MCF 10A (cell line): Measurements from ENCODE around the gene CLPTM1. TPM values are rescaled to one million over a fixed set of nuclear protein-coding genes. Genes with fewer than 3 reads are reported as not detected.

Experiments
- Bru-seq: library from RNA; stranded (reverse); fragments of 400-500 nt; gene quantifications from one replicate; lab custom pipeline; 2021; lab: Mats Ljungman, UMichigan
- BruChase-seq, 2 experiments: library from RNA; stranded (reverse); fragments of 400-500 nt; gene quantifications; one replicate each; lab custom pipeline; 2021; lab: Mats Ljungman, UMichigan
- BruUV-seq: library from RNA; stranded (reverse); fragments of 400-500 nt; replicated peaks from 2 replicates; lab custom pipeline; 2021; lab: Mats Ljungman, UMichigan
- CTCF ChIA-PET: fragments of 300-600 bp; sonication (Branson Sonifier 250); formaldehyde crosslinking; extraction: SDS; loops from one replicate; lab custom pipeline; 2021; ENCODE audit warnings: antibody characterized with exemption, inconsistent platforms; lab: Yijun Ruan, JAX
- POLR2A ChIA-PET: fragments of 300-600, 350-650 bp; sonication (Branson Sonifier 250); formaldehyde crosslinking; extraction: SDS; loops from one replicate; lab custom pipeline; 2020; ENCODE audit warnings: antibody characterized with exemption, inconsistent platforms; lab: Yijun Ruan, JAX
- DNase-seq: peaks from one replicate; pipeline ENCODE4 v3.0.0-alpha.2; 2018; ENCODE audit not compliant: unreplicated experiment
- H3K27ac Mint-ChIP-seq: one replicate; pipeline ENCODE4 v1.8.0; 2022; ENCODE audit warnings: mild to moderate bottlenecking, low read depth, mixed read lengths; ENCODE audit not compliant: unreplicated experiment
- H3K27me3 Mint-ChIP-seq: one replicate; pipeline ENCODE4 v1.8.0; 2022; ENCODE audit warnings: mixed read lengths; ENCODE audit not compliant: insufficient read depth, unreplicated experiment
- H3K36me3 Mint-ChIP-seq: one replicate; pipeline ENCODE4 v1.8.0; 2022; ENCODE audit warnings: mild to moderate bottlenecking, moderate library complexity, mixed read lengths; ENCODE audit not compliant: insufficient read depth, unreplicated experiment
- H3K4me1 Mint-ChIP-seq: one replicate; pipeline ENCODE4 v1.8.0; 2022; ENCODE audit warnings: mixed read lengths; ENCODE audit not compliant: insufficient read depth, unreplicated experiment
- H3K4me3 Mint-ChIP-seq: one replicate; pipeline ENCODE4 v1.8.0; 2022; ENCODE audit warnings: mild to moderate bottlenecking, moderate library complexity, mixed read lengths; ENCODE audit not compliant: unreplicated experiment
- H3K9me3 Mint-ChIP-seq: one replicate; pipeline ENCODE4 v1.8.0; 2022; ENCODE audit warnings: mixed read lengths; ENCODE audit not compliant: unreplicated experiment
- intact Hi-C: fragments of 100-400 bp; cut with micrococcal nuclease; formaldehyde crosslinking; loops from 2 replicates; pipeline ENCODE4 v1.14.1; 2022
- long read RNA-seq: library from polyadenylated mRNA; stranded (forward); transcript quantifications from one replicate; pipeline ENCODE4 v2.0.0, GENCODE V29; 2022
- total RNA-seq: library from RNA; stranded (reverse); gene quantifications from 2 replicates; pipeline ENCODE4 v1.2.3, GENCODE V29; 2022
- TF ChIP-seq, protein P1 (sequence below): fragments of 200-600 bp; IDR thresholded peaks from one replicate; pipeline ENCODE4 v1.8.0; 2022; ENCODE audit warnings: antibody characterized with exemption, mild to moderate bottlenecking; ENCODE audit not compliant: unreplicated experiment

CLPTM1 gene, protein sequence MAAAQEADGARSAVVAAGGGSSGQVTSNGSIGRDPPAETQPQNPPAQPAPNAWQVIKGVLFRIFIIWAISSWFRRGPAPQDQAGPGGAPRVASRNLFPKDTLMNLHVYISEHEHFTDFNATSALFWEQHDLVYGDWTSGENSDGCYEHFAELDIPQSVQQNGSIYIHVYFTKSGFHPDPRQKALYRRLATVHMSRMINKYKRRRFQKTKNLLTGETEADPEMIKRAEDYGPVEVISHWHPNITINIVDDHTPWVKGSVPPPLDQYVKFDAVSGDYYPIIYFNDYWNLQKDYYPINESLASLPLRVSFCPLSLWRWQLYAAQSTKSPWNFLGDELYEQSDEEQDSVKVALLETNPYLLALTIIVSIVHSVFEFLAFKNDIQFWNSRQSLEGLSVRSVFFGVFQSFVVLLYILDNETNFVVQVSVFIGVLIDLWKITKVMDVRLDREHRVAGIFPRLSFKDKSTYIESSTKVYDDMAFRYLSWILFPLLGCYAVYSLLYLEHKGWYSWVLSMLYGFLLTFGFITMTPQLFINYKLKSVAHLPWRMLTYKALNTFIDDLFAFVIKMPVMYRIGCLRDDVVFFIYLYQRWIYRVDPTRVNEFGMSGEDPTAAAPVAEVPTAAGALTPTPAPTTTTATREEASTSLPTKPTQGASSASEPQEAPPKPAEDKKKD
- total RNA-seq (91.3 and 101 TPM in 2 replicates), Bru-seq, nascent RNA (percentile 61 among the genes with signal in this experiment), BruChase-seq, experiment 1, labeled RNA remaining after a 6-hour chase (percentile 74 among the genes with signal in this experiment), BruChase-seq, experiment 2, labeled RNA remaining after a 2-hour chase (percentile 60 among the genes with signal in this experiment)
- long read RNA-seq, transcript CLPTM1-201 (14 exons, 2,604 nt): major isoform, 50 of 53 reads
- long read RNA-seq, partial matches to known transcripts: 2 of 53 reads
- long read RNA-seq, other reads (novel, unspliced or antisense): 1 of 53 reads

DNA sequence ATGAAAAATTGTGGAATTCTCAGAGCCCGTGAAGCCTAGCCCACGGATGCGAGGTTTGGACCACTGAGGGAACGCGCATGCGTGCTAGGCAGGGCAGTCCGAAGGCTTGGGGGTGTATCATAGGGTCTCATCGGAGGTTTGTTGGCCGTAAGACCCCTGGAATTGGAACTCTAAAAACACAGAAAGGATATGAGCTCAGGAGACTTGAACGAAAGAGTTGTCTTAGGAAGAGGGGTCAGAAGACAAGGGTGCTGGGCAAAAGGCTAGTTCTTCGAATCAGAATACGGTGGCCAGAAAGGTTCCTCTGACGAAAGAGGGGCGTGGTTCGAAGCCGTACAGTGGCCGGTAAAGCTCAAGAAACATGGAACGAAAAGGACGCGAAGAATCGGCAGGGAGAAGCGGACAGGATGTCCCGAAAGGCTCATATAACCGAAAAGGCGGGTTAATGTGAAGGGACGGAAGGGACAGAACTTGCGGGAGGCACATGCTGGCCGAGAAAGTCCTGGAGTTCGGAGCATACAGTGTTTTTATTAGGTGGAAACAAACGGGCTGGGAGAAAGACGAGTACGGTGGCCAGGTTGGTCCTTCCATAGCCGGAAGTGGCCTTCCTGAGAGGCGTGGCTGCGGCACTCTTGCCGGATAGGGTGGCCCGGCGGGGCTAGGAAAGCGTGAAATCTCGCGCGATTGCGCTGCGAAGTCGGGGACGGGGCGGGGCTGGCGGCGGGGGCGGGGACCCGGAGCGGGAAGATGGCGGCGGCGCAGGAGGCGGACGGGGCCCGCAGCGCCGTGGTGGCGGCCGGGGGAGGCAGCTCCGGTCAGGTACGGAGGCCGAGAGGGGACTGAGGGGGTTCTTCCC, at the start of gene CLPTM1:
TSS of gene CLPTM1 (plus strand) at position 732 of the 856 bp plus-strand sequence. CDS start at position 748, 16 bp downstream.
- H3K4me3 Mint-ChIP-seq: peak within 1 kb of the TSS; percentile 89
- H3K27me3 Mint-ChIP-seq: no peaks in the 10 kb centered on the region
- peaks cover 14% of the 10 kb centered on the region for H3K36me3 Mint-ChIP-seq
- no peaks in the 10 kb centered on the region for H3K9me3 Mint-ChIP-seq
- TSS peak; percentile 91 for BruUV-seq
- H3K27ac Mint-ChIP-seq: peak within 1 kb of the TSS; percentile 96
- CTCF ChIA-PET: interaction anchor here (0.6 to 1.0 kb wide), 8 partner anchors 14 to 1261 kb away, joined by 3 to 5 read pairs (median 4); no protein-coding TSS in a partner anchor
- POLR2A ChIA-PET: interaction anchor here (0.6 to 2.8 kb wide), 29 partner anchors 9 to 787 kb away, joined by 3 to 16 read pairs (median 3); partner anchors contain the start of genes APOC2, BLOC1S3, CLASRP and ERCC1
- H3K4me1 Mint-ChIP-seq: peaks cover 29% of the 10 kb centered on the region
- peak; percentile 97 for DNase-seq
- TF ChIP-seq, protein P1, sequence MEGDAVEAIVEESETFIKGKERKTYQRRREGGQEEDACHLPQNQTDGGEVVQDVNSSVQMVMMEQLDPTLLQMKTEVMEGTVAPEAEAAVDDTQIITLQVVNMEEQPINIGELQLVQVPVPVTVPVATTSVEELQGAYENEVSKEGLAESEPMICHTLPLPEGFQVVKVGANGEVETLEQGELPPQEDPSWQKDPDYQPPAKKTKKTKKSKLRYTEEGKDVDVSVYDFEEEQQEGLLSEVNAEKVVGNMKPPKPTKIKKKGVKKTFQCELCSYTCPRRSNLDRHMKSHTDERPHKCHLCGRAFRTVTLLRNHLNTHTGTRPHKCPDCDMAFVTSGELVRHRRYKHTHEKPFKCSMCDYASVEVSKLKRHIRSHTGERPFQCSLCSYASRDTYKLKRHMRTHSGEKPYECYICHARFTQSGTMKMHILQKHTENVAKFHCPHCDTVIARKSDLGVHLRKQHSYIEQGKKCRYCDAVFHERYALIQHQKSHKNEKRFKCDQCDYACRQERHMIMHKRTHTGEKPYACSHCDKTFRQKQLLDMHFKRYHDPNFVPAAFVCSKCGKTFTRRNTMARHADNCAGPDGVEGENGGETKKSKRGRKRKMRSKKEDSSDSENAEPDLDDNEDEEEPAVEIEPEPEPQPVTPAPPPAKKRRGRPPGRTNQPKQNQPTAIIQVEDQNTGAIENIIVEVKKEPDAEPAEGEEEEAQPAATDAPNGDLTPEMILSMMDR: no peak
- intact Hi-C loops: loop anchor here (5.0 kb wide), 1 partner anchor 108 kb away; the partner anchor contains the start of gene NECTIN2

DNA sequence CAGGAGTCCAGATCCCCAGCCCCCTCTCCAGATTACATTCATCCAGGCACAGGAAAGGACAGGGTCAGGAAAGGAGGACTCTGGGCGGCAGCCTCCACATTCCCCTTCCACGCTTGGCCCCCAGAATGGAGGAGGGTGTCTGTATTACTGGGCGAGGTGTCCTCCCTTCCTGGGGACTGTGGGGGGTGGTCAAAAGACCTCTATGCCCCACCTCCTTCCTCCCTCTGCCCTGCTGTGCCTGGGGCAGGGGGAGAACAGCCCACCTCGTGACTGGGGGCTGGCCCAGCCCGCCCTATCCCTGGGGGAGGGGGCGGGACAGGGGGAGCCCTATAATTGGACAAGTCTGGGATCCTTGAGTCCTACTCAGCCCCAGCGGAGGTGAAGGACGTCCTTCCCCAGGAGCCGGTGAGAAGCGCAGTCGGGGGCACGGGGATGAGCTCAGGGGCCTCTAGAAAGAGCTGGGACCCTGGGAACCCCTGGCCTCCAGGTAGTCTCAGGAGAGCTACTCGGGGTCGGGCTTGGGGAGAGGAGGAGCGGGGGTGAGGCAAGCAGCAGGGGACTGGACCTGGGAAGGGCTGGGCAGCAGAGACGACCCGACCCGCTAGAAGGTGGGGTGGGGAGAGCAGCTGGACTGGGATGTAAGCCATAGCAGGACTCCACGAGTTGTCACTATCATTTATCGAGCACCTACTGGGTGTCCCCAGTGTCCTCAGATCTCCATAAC, 49.6 kb upstream of the CLPTM1 start, which contains the start of gene APOE:
TSS of gene APOE (plus strand) at position 360 of the 724 bp plus-strand sequence. CDS start 829 bp downstream, outside the sequence.
- no peaks in the 10 kb centered on the region for H3K9me3 Mint-ChIP-seq
- H3K27ac Mint-ChIP-seq: peak within 1 kb of the TSS; percentile 43
- ChIA-PET POLR2A (interaction anchor here (1.1 kb wide), 1 partner anchor 49 kb away, joined by 4 read pairs; the partner anchor contains the start of gene CLPTM1), CTCF (interaction anchor here (0.7 to 3.9 kb wide), 5 partner anchors 10 to 61 kb away, joined by 3 to 49 read pairs (median 4); no protein-coding TSS in a partner anchor)
- BruUV-seq: no TSS peak
- H3K4me3 Mint-ChIP-seq: peak within 1 kb of the TSS; percentile 4
- peaks cover 12% of the 10 kb centered on the region for H3K4me1 Mint-ChIP-seq
- H3K27me3 Mint-ChIP-seq: peaks cover 10% of the 10 kb centered on the region
- H3K36me3 Mint-ChIP-seq: peaks cover 36% of the 10 kb centered on the region
- no peak for DNase-seq
- TF ChIP-seq, protein P1: no peak
- intact Hi-C loops: no loop called here

DNA sequence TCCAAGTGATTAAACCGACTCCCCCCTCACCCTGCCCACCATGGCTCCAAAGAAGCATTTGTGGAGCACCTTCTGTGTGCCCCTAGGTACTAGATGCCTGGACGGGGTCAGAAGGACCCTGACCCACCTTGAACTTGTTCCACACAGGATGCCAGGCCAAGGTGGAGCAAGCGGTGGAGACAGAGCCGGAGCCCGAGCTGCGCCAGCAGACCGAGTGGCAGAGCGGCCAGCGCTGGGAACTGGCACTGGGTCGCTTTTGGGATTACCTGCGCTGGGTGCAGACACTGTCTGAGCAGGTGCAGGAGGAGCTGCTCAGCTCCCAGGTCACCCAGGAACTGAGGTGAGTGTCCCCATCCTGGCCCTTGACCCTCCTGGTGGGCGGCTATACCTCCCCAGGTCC, 47.6 kb upstream of the CLPTM1 start:
- H3K36me3 Mint-ChIP-seq: peaks cover 16% of the 10 kb centered on the region
- ChIA-PET POLR2A (interaction anchor here (0.9 to 1.1 kb wide), 2 partner anchors 17 to 47 kb away, joined by 3 read pairs; partner anchors contain the start of genes CLPTM1 and TOMM40), CTCF (interaction anchor here (0.6 to 1.5 kb wide), 4 partner anchors 9 to 47 kb away, joined by 3 to 5 read pairs (median 3); no protein-coding TSS in a partner anchor)
- H3K4me3 Mint-ChIP-seq: no peak overlapping the region
- intact Hi-C loops: no loop called here
- H3K27me3 Mint-ChIP-seq: peaks cover 10% of the 10 kb centered on the region
- H3K9me3 Mint-ChIP-seq: no peaks in the 10 kb centered on the region
- peaks cover 22% of the 10 kb centered on the region for H3K4me1 Mint-ChIP-seq
- no peak overlapping the region for H3K27ac Mint-ChIP-seq
- TF ChIP-seq, protein P1: no peak
- no peak for DNase-seq
- no TSS peak for BruUV-seq
